Spinal cord (tissue), 10 donors: Measurements from ENCODE around the gene RDH13. TPM values are rescaled to one million over a fixed set of nuclear protein-coding genes. Genes with fewer than 3 reads are reported as not detected.
"Not testable (repeated sequence)": the region's sequence is repeated elsewhere in the genome, so short reads cannot be mapped to it uniquely, and the experiment has no call there.

ENCODE experiments used
- DNase-seq, 6 donors: peaks; one replicate each; pipeline versions ENCODE4 v3.0.0 to v3.0.0-alpha.2; 2013 to 2015; ENCODE audit warnings: low spot score in 6 of 6, low read depth in 4 of 6
- H3K27ac ChIP-seq: one replicate; pipeline ENCODE4 v1.5.1; 2013; ENCODE audit warnings: low read depth, low read length, control low read depth
- H3K27me3 ChIP-seq: one replicate; pipeline ENCODE4 v1.6.1; 2013; ENCODE audit warnings: low read length; ENCODE audit not compliant: control insufficient read depth, insufficient read depth
- H3K36me3 ChIP-seq: one replicate; pipeline ENCODE4 v1.6.1; 2013; ENCODE audit warnings: low read length; ENCODE audit not compliant: control insufficient read depth, insufficient read depth
- H3K4me1 ChIP-seq: one replicate; pipeline ENCODE4 v1.6.1; 2013; ENCODE audit warnings: low read length; ENCODE audit not compliant: control insufficient read depth, insufficient read depth
- H3K4me3 ChIP-seq: one replicate; pipeline ENCODE4 v1.5.1; 2013; ENCODE audit warnings: low read depth, low read length, control low read depth
- H3K9me3 ChIP-seq: one replicate; pipeline ENCODE4 v1.6.1; 2013; ENCODE audit warnings: low read length; ENCODE audit not compliant: control insufficient read depth, insufficient read depth
- WGBS: methylation state at CpG from one replicate; pipeline ENCODE4 v1.1.5; 2013; ENCODE audit warnings: missing lambda C conversion rate; ENCODE audit not compliant: insufficient coverage; 5-methylcytosine and 5-hydroxymethylcytosine counted together
- polyA plus RNA-seq, 2 donors: library from polyadenylated mRNA; unstranded; fragments of 120-200 nt; gene quantifications; one replicate each; pipeline ENCODE4 v1.2.1, GENCODE V29; 2013; ENCODE audit not compliant: insufficient read length in 2 of 2
- total RNA-seq, 2 donors: library from RNA; depleted of rRNA in 1 of 2; stranded (reverse); fragments of 120-200 nt in 1 of 2; fragments of >200 nt in 1 of 2; gene quantifications; one replicate each; pipeline versions ENCODE4 v1.2.3 to v1.2.4, GENCODE V29; 2013 to 2014
- donor health status: healthy.

The RDH13 gene
- total and polyA plus RNA-seq, 4 donors: 16.6 to 34.8 (median 18.0) TPM

DNA sequence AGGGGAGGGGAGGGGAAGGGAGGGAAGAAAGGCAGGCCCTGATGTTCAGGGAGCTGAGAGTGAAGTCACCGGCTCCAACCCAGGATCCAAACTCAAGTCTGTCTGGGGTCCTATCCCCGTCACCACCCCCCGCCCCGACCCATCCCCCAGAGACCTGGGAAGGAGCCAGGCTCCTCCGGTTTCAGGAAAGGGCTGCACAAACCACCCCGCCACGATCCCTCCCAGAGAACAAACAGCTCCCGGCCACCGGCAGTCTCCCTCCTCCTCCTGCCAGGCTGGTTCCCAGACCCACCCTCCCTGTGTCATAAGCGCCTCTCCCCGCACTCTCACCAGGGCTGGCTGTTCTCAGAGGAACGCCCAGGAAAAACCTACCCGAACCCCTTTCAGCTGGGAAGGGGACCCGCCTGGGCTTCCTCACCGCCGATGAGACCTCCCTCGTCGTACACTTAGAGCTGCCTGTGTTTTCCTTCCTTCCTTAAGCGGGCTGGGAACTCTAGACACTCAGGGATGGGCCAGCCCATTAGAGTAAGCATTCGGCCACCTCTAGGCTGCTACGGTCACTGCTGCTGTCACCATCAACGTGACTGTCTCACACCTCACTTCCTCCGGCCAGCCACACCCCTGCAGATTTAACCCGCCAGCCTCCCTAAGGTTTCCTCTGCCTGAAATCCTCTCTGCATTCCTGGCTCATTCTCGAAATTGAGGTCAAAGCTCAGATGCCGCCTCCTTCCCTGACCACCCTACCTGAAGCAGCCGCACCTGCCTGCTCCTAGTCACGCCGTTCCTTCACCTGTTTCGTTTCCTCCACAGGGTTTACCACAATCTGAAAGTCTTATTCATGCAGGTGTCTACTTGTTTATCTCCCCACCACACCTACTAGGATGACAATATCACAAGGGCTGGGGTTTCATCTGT is 6.3 kb upstream of the RDH13 start:
- Histone ChIP-seq H3K4me3 (no peak overlapping the region), H3K27me3 (peaks cover 46% of the 10 kb centered on the region)

DNA sequence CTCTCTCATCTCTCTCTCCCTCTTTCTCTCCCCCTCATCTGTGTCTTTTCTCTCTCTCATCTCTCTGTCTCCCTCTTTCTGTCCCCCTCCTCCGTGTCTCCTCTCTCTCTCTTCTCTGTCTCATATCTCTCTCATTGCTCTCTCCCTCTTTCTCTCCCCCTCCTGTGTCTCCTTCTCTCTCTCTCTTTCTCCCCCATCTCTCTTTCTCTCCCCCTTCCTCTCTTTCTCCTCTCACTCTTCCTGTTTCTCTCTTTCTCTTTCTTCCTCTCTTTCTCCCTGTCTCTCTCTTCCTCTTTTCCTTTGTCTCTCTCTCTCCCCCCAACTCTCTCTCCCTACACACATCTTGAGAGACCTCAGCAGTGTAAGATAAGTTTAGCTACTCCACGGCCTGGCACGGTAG is 4.9 kb upstream of the RDH13 start:
- H3K36me3 ChIP-seq: no peaks in the 10 kb centered on the region

More for the DNA sequence above, 6.3 kb upstream of the RDH13 start:
- no peaks in the 10 kb centered on the region for H3K9me3 ChIP-seq
- no peak overlapping the region for H3K27ac ChIP-seq
- peaks cover 8% of the 10 kb centered on the region for H3K4me1 ChIP-seq
- 7% methylated on average over 29 of the region's 30 CpGs for WGBS
- peak in 1 of 6 donors; percentile 20 for DNase-seq
- no peaks in the 10 kb centered on the region for H3K36me3 ChIP-seq

DNA sequence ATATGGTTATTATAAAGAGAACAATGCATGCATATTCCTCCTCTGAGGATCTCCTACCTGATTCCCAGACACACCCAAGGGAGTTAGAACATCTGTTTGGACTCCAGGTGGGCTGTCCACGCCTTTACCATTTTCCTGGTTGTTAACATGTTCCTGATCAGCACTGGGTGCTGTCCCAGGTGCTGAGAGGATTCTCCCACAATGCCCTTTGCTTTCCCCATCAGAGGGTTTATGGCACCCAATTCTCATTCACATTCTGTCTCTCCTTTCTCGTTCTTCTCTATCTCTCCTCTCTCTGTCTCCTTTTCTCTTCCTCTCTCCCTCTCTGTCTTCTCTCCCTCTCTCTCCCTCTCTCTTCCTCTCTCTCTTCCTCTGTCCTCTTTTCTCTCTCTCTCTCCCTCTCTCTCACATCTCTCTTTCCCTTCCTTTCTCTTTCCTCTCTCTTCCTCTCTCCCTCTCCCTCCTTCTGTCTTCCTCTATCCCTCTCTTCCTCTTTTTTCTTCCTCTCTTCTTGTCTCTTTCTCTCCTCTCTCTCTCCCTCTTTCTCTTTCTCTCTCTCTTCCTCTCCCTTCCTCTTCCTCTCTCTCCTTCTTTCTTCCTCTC is 3.3 kb upstream of the RDH13 start:
- H3K27ac ChIP-seq: no peak overlapping the region
- DNase-seq: no peak
- peaks cover 15% of the 10 kb centered on the region for H3K4me1 ChIP-seq
- peaks cover 39% of the 10 kb centered on the region for H3K27me3 ChIP-seq
- no peak overlapping the region for H3K4me3 ChIP-seq
- H3K36me3 ChIP-seq: no peaks in the 10 kb centered on the region
- WGBS: 12% methylated on average over 2 of the region's 2 CpGs
- no peaks in the 10 kb centered on the region for H3K9me3 ChIP-seq

More for the DNA sequence above, 4.9 kb upstream of the RDH13 start:
- Histone ChIP-seq H3K27ac (no peak overlapping the region), H3K9me3 (no peaks in the 10 kb centered on the region), H3K27me3 (peaks cover 46% of the 10 kb centered on the region), H3K4me1 (peaks cover 8% of the 10 kb centered on the region), H3K4me3 (no peak overlapping the region)
- DNase-seq: no peak
- WGBS: 0% methylated on average over 1 of the region's 3 CpGs

DNA sequence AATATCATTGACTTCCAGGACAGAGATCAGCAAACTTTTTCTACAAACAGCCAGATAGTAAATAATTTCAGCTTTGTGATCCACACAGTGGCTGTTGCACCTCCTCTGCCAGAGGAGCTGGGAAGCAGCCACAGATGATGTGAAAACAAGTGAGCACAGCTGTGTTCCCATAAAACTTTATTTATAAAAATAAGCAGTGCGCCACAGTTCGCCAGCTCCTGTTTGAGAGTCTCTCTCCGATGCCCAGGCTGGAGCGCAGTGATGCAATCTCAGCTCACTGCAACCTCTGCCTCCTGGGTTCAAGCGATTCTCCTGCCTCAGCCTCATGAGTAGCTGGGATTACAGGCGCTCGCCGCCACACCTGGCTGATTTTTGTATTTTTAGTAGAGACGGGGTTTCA is 2.6 kb upstream of the RDH13 start:
- peaks cover 34% of the 10 kb centered on the region for H3K27me3 ChIP-seq
- 91% methylated on average over 9 of the region's 9 CpGs for WGBS

DNA sequence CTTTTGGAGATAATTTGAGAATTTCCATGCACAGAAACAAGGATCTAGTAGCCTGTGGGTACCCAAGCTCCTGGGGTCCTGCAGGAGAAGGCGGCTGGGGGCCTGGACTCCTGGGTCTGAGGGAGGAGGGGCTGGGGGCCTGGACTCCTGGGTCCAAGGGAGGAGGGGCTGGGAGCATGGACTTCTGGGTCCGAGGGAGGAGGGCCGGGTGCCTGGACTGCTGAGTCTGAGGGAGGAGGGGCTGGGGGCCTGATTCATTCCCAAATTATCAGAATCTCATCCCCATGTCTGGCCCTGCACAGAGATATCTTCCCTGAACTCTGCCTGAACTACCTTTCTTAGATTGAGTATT is 520 bp upstream of the RDH13 start:
- H3K4me1 ChIP-seq: peaks cover 8% of the 10 kb centered on the region
- DNase-seq: no peak
- peaks cover 17% of the 10 kb centered on the region for H3K27me3 ChIP-seq
- peaks cover 8% of the 10 kb centered on the region for H3K36me3 ChIP-seq
- 80% methylated on average over 1 of the region's 3 CpGs for WGBS
- no peaks in the 10 kb centered on the region for H3K9me3 ChIP-seq
- no peak overlapping the region for H3K27ac ChIP-seq
- H3K4me3 ChIP-seq: no peak overlapping the region

More for the DNA sequence above, 2.6 kb upstream of the RDH13 start:
- DNase-seq, H3K27ac ChIP-seq, H3K36me3 ChIP-seq, H3K4me3 ChIP-seq, H3K9me3 ChIP-seq: not testable (repeated sequence)
- peaks cover 15% of the 10 kb centered on the region for H3K4me1 ChIP-seq

DNA sequence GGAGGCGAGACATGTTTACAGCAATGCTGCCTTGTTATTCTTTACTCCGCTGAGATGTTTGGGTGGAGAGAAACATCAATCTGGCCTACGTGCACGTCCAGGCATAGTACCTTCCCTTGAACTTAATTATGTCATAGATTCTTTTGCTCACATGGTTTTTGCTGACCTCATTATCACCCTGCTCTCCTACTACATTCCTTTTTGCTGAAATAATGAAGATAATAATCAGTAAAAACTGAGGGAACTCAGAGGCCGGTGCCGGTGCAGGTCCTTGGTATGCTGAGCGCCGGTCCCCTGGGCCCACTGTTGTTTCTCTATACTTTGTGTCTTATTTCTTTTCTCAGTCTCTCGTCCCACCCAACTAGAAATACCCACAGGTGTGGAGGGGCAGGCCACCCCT is 2.7 kb downstream of the RDH13 start:
- not testable (repeated sequence) for H3K27me3 ChIP-seq, H3K4me1 ChIP-seq, H3K27ac ChIP-seq, H3K9me3 ChIP-seq, DNase-seq, H3K4me3 ChIP-seq
- WGBS: 100% methylated on average over 4 of the region's 9 CpGs
- peaks cover 37% of the 10 kb centered on the region for H3K36me3 ChIP-seq

DNA sequence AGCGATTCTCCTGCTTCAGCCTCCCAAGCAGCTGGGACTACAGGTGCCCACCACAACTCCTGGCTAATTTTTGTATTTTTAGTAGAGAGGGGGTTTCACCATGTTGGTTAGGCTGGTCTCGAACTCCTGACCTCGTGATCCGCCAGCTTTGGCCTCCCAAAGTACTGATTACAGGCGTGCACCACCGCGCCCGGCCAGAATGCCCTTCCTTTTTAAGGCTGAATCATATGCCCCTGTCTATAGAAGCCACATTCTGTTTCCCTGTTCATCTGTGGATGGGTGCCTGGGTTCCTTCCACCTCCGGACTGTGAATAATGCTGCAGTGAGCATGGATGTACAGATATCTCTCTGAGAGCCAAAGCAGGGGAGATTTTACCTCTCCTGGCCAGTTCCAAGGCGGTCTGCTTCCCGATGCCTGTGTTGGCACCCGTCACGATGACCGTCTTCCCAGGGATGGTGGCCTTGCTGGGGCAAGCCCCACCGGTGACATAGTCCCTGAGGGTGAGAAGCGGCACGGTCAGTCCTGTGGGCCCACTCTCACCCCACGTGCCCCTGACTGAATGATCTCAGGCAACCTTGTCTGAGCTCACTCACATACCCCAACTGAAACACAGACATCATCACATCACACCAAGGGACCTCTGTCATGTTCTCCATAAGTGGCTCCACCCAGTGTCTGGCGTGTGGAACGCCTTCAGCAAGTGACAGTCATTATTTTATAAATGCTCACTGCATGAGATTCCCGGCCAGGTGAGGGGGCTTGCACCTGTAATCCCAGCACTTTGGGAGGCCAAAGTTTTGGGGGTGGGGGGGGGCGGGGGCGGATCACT is 4.0 kb downstream of the RDH13 start:
- H3K4me3 ChIP-seq: no peak overlapping the region
- H3K9me3 ChIP-seq: no peaks in the 10 kb centered on the region
- no peaks in the 10 kb centered on the region for H3K27me3 ChIP-seq
- H3K27ac ChIP-seq: no peak overlapping the region
- peaks cover 39% of the 10 kb centered on the region for H3K36me3 ChIP-seq
- 98% methylated on average over 14 of the region's 23 CpGs for WGBS
- H3K4me1 ChIP-seq: peaks cover 8% of the 10 kb centered on the region
- no peak for DNase-seq

DNA sequence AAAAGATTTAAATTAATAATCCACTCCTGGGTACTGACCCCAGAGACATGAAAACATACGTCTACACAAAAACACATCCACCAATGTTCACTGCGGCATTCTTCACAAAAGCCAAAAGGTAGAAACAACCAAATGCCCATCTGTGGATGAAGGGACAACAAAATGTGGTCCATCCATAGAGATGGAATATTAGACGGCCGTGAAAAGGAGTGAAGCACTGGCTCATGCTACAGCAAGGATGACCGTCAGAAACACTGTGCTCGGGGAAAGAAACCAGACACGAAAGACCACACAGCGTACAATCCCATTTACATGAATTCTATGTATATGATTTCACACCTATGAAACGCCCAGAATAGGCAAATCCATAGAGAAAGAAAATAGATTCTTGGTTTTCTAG is 6.1 kb downstream of the RDH13 start:
- 100% methylated on average over 3 of the region's 9 CpGs for WGBS
- Histone ChIP-seq H3K4me3 (no peak overlapping the region), H3K4me1 (peaks cover under 1% of the 10 kb centered on the region), H3K27me3 (no peaks in the 10 kb centered on the region), H3K36me3 (peaks cover 60% of the 10 kb centered on the region), H3K9me3 (no peaks in the 10 kb centered on the region), H3K27ac (no peak overlapping the region)
- DNase-seq: no peak

DNA sequence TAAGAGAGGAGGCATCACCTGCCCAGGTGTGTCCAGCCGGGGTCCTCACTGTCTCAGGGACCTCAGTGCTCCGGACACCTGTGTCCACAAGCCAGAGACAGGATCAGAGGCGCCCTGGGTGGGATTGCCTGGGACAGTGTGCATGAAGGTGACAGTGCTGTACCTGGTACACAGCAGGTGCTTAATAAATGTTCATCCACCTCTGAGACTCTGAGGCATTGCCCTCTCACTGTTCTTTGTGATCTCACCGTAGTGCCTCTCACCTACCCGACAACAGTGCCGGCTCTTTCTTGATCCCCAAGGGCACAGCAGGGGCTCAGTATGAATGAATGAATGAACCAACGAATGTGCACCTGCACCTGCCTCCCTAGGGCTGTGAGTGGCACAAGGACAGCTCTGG is 9.2 kb downstream of the RDH13 start:
- Histone ChIP-seq H3K27me3 (no peaks in the 10 kb centered on the region), H3K4me1 (no peaks in the 10 kb centered on the region), H3K27ac (no peak overlapping the region), H3K36me3 (peaks cover 83% of the 10 kb centered on the region), H3K9me3 (no peaks in the 10 kb centered on the region), H3K4me3 (no peak overlapping the region)
- WGBS: 99% methylated on average over 7 of the region's 7 CpGs
- DNase-seq: no peak
